NT2/D1 (cell line): Measurements from ENCODE around the gene SIRT3.

Experiments
- SUZ12 ChIP-seq: IDR thresholded peaks from 2 replicates; pipeline ENCODE4 v1.6.1; 2011; ENCODE audit not compliant: insufficient read length, insufficient read depth; ENCODE audit errors: extremely low read depth
- YY1 ChIP-seq: IDR thresholded peaks from 2 replicates; pipeline ENCODE4 v1.6.1; 2011; ENCODE audit not compliant: insufficient read length, insufficient read depth
- ZNF274 ChIP-seq: IDR thresholded peaks from 2 replicates; pipeline ENCODE4 v1.6.1; 2011; ENCODE audit warnings: mild to moderate bottlenecking, low read depth, low read length

GRCh38 chr11:255176-255575 is 19.0 kb upstream of the SIRT3 start:
- TF ChIP-seq SUZ12 (no peak), YY1 (no peak), ZNF274 (no peak)
